BE2C (cell line): ENCODE data around the gene KIF3B.
"Not testable (repeated sequence)": the region's sequence is repeated elsewhere in the genome, so short reads cannot be mapped to it uniquely, and the experiment has no call there.

Experiments
- DNase-seq: peaks from one replicate; pipeline ENCODE4 v3.0.0-alpha.2; 2020
- H3K27me3 ChIP-seq: fragments of 250-450 bp; sonication (Bioruptor Pico); 2 replicates; pipeline ENCODE4 v1.5.1; 2020; ENCODE audit warnings: mild to moderate bottlenecking
- H3K36me3 ChIP-seq: fragments of 250-450 bp; sonication (Bioruptor Pico); 2 replicates; pipeline ENCODE4 v1.5.1; 2020; ENCODE audit warnings: mild to moderate bottlenecking
- H3K4me1 ChIP-seq: fragments of 250-450 bp; sonication (Bioruptor Pico); 2 replicates; pipeline ENCODE4 v1.5.1; 2020
- H3K4me3 ChIP-seq: 2 replicates; pipeline ENCODE4 v1.5.1; 2011; ENCODE audit warnings: low read depth, low read length
- H3K9me3 ChIP-seq: fragments of 250-450 bp; sonication (Bioruptor Pico); 2 replicates; pipeline ENCODE4 v1.5.1; 2020
- TF ChIP-seq, protein P1 (sequence below): IDR thresholded peaks from 2 replicates; pipeline ENCODE4 v1.5.1; 2012; ENCODE audit warnings: mild to moderate bottlenecking, low read depth, low read length

The KIF3B gene

DNA sequence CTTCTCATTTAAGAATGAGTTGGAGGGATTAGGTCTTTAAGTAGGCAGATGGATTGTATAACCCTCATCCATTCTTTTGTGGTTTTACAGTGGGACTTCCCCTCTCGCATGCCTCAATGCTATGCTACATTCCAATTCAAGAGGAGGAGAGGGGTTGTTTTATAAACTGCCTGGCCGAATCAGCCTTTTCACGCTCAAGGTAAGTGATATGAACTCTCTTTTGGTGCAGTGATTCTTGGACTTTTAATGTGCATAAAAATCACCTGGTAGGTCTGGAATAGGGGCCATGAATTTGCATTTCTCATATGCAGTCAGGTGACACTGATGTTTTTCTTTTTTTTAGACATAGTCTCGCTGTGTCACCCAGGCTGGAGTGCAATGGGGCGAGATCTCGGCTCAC is 91.5 kb downstream of the KIF3B start:
- no peak for DNase-seq
- Histone ChIP-seq H3K27me3 (no peaks in the 10 kb centered on the region), H3K36me3 (peaks cover 34% of the 10 kb centered on the region), H3K4me3 (no peak overlapping the region), H3K4me1 (peaks cover 10% of the 10 kb centered on the region), H3K9me3 (no peaks in the 10 kb centered on the region)
- TF ChIP-seq, protein P1, sequence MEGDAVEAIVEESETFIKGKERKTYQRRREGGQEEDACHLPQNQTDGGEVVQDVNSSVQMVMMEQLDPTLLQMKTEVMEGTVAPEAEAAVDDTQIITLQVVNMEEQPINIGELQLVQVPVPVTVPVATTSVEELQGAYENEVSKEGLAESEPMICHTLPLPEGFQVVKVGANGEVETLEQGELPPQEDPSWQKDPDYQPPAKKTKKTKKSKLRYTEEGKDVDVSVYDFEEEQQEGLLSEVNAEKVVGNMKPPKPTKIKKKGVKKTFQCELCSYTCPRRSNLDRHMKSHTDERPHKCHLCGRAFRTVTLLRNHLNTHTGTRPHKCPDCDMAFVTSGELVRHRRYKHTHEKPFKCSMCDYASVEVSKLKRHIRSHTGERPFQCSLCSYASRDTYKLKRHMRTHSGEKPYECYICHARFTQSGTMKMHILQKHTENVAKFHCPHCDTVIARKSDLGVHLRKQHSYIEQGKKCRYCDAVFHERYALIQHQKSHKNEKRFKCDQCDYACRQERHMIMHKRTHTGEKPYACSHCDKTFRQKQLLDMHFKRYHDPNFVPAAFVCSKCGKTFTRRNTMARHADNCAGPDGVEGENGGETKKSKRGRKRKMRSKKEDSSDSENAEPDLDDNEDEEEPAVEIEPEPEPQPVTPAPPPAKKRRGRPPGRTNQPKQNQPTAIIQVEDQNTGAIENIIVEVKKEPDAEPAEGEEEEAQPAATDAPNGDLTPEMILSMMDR, result no peak

DNA sequence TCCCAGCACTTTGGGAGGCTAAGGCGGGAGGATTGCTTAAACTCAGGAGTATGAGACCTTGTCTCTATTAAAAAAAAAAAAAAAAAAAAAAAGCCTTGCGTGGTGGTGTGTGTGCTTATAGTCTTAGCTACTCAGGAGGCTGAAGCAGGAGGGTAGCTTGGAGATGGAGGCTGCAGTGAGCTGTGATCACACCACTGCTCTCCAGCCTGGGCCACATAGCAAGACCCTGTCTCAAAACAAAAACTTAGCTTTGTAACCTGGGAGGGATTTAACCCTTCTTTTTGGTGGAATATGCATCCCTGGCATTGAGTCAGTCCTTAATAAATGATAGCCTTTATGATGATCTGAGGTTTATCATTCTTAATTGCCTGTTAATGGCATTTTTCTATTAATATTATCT is 93.4 kb downstream of the KIF3B start:
- Histone ChIP-seq H3K36me3 (peaks cover 49% of the 10 kb centered on the region), H3K4me3 (no peak overlapping the region), H3K27me3 (no peaks in the 10 kb centered on the region), H3K9me3 (no peaks in the 10 kb centered on the region), H3K4me1 (peaks cover 6% of the 10 kb centered on the region; the same call in 1 of the 2 replicates)
- TF ChIP-seq, protein P1, result no peak
- DNase-seq, result no peak

DNA sequence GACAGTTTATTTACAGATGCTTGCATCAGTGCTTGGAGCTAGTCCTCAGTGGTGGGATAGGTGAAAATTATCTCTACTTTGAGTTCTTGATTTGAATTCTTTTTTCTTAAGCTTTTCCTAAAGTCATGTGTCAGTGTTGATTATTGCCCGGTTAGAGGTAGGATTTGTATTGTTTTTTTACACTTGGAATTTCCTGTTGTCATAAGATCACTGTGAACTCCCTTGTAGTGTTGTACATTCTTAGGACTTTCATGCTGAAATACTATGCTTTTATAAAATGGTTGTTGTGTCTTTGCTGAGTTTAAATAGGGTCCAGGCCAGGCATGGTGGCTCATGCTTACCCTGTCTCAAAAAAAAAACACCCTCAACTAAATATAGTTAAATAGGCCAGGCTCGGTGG is 101.0 kb downstream of the KIF3B start:
- H3K9me3 ChIP-seq, result no peaks in the 10 kb centered on the region
- no peaks in the 10 kb centered on the region for H3K27me3 ChIP-seq
- no peaks in the 10 kb centered on the region for H3K4me1 ChIP-seq
- no peak for DNase-seq
- no peak overlapping the region for H3K4me3 ChIP-seq
- peaks cover 32% of the 10 kb centered on the region for H3K36me3 ChIP-seq
- TF ChIP-seq, protein P1, result no peak

DNA sequence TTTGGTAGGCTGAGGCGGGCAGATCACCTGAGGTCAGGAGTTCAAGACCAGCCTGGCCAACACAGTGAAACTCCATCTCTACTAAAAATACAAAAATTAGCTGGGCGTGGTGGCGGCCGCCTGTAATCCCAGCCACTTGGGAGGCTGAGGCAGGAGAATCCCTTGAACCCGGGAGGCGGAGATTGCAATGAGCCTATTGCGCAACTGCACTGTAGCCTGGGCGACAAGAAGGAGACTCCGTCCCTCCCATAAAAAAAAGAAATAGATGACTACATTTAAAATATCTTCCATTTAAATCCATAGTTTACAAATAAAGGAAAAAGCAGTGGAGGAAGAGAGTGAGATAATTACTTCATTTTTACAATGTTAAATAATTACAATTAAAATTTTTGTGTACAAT is 102.6 kb downstream of the KIF3B start:
- H3K9me3 ChIP-seq, H3K27me3 ChIP-seq, H3K4me3 ChIP-seq, H3K4me1 ChIP-seq, DNase-seq: not testable (repeated sequence)
- peaks cover 20% of the 10 kb centered on the region for H3K36me3 ChIP-seq

DNA sequence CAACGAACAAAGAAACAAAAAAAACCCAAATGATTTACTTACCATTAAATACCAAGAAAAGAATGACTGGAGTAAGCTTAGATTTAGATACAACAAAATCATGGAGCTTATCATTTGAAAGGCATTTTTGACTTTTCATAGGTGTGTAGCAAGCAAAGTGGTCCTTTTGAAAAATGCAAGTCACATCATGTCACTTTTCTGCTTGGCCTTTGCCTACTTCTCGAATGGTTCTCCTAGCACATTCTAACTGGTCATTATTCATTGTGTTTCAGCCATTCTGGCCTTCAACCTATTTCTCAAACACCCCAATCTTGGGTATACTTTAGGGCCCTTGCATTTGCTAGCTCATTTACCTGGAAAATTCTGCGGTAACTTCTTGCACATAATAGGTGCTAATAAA is 103.3 kb downstream of the KIF3B start:
- Histone ChIP-seq H3K36me3 (peaks cover 17% of the 10 kb centered on the region), H3K4me1 (peaks cover 4% of the 10 kb centered on the region), H3K9me3 (no peaks in the 10 kb centered on the region), H3K27me3 (no peaks in the 10 kb centered on the region), H3K4me3 (no peak overlapping the region)
- DNase-seq, result no peak
- TF ChIP-seq, protein P1, result no peak

DNA sequence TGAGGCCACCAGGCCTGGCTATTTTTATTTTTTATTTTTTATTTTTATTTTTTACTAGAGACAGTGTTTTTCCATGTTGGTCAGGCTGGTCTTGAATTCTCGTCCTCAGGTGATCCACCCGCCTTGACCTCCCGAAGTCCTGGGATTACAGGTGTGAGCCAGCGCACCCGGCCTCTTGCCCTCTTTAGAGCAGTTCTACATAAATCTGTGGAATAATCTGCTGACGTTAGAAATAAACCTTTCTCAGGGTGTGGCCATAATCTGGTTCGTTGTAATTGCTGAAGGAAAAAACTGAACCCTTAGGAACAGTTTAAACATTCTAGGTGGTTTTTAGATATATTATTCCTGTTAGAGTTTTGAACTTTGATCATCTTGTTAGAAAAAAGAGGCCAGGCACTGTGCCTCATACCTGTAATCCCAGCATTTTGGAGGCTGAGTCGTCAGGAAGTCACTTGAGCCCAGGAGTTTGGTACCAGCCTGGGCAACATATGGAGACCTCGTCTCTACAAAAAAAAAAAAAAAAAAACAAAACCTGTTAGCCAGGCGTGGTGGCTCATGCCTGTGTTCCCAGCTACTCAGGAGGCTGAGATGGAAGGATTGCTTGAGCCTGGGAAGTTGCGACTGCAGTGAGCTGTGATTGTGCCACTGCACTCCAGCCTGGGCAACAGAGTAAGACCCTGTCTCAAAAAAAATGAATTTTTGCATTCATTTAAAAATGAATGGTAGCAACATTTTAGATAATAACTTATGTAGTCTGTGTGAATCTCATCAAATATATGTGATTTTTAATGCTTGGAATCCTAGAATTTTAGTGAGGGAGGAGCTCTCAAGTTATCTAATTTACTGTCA is 104.9 kb downstream of the KIF3B start:
- DNase-seq, result no peak
- H3K4me1 ChIP-seq, result peaks cover 8% of the 10 kb centered on the region

DNA sequence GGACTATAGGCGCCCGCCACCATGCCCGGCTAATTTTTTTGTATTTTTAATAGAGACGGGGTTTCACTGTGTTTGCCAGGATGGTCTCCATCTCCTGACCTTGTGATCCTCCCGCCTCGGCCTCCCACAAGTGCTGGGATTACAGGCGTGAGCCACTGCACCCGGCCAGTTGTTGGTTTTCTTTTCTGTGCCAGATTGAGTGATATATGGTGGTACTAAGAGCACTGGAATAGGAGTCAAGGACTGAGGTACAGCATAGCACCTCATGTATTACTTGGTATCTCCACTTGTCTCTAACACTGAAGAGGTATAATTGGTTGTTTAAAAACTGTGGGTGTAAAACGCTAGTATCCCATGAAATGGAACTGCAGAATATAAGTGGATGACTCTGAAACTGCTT is 106.0 kb downstream of the KIF3B start:
- H3K4me3 ChIP-seq, DNase-seq, H3K9me3 ChIP-seq, H3K27me3 ChIP-seq: not testable (repeated sequence)
- H3K4me1 ChIP-seq, result peaks cover 12% of the 10 kb centered on the region
- peaks cover 10% of the 10 kb centered on the region for H3K36me3 ChIP-seq

More for the DNA sequence above, 104.9 kb downstream of the KIF3B start:
- peaks cover 15% of the 10 kb centered on the region for H3K36me3 ChIP-seq
- H3K27me3 ChIP-seq, result no peaks in the 10 kb centered on the region
- H3K9me3 ChIP-seq, result no peaks in the 10 kb centered on the region
- H3K4me3 ChIP-seq, result no peak overlapping the region
- TF ChIP-seq, protein P1, result no peak
